Activated CD4-positive, alpha-beta T cell treated with anti-CD3 and anti-CD28 coated beads for 4 hours (primary cell): ENCODE measurements around the gene OR6C70.
"Not testable (repeated sequence)": the region's sequence is repeated elsewhere in the genome, so short reads cannot be mapped to it uniquely, and the experiment has no call there.

Experiments
- DNase-seq, 2 donors: peaks; one replicate each; pipeline ENCODE4 v3.0.0-alpha.2; 2020

Gene OR6C70

DNA sequence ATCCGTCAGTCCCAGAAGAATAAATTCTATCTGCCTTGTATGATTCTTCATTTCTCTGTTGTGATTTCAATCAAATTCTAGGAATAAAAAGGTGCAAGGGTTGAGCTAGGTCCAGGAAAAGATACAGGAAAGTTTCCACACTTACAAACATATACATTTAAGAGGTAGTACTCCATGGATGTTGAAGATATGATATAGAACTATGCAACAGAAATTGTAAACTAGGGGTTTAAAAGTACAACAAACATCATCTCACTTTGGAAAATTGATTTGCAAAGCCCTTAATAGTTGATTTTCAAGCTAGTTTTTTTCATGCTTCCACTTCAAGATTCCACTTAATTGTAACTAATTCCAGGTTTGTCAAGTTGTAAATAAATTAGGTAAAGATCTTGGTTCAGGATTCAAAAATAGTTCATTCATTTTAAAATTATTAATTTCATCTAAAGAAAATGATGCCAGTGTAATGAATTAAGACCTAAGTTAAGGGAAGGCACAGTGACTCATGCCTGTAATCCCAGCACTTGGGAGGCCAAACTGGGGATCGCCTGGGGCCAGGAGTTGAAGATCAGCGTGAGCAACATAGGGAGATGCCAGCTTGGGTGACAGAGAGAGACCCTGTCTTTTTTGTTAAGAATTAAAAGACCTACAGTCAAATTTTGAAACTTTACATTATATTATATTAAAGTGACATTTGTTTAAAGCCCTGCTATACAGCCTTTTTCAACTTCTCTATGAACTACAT, at the start of gene OR6C70:
OR6C70 (minus strand) TSS at position 51 of the 742 bp plus-strand sequence; CDS start at position 51, 0 bp downstream.
- no peak for DNase-seq

- DNase-seq: no peak
Observed at GRCh38 chr12:55516391-55516790, 46.5 kb upstream of the OR6C70 start.

- DNase-seq: no peak
Observed at GRCh38 chr12:55515696-55516095, 45.8 kb upstream of the OR6C70 start.

DNA sequence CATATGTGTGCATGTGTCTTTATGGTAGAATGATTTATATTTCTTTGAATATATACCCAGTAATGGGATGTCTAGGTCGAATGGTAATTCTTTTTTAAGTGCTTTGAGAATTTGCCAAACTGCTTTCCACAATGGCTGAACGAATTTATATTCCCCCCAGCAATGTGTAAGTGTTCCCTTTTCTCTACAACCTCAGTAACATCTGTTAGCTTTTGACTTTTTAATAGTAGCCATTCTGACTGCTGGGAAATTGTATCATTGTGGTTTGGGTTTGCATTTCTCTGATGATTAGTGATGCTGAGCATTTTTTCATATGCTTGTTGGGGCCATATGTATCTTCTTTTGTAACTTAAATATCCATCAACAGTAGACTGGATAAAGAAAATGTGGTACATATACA, 31.7 kb upstream of the OR6C70 start:
- no peak for DNase-seq

GRCh38 chr12:55499810-55500252, 29.9 kb upstream of the OR6C70 start:
- no peak for DNase-seq

DNA sequence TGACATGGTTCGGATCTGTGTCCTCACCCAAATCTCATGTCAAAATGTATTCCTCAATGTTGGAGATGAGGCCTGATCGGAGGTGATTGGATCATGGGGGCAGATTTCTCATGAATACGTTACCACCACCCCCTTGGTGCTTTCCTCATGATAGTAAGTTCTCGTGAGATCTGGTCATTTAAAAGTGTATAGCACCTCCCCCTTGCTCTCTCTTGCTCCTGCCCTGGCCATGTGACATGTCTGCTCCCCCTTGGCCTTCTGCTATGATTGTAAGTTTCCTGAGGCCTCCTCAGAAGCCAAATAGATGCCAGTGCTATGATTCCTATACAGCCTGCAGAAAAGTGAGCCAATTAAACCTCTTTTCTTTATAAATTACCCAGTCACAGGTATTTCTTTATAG, 29.3 kb upstream of the OR6C70 start:
- no peak for DNase-seq

DNA sequence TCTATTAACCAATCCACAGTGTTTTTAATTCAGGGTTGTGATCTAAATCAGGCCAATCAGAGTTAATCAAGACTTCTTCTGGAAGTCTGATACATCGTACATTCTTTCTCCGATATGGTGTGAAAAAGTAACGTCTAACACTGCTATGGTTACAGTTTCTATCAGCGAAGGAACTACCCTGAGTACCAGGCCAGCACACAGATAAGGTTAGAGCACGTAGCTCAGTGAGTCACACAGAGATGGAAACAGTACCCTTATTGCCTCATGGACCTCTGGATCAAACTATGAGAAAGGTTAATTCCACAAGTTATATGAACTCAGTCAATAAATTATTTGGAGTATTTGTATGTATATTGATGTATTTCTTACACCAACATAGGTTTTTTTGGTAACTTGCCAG, 25.6 kb upstream of the OR6C70 start:
- no peak for DNase-seq

- no peak for DNase-seq
Observed at GRCh38 chr12:55492078-55492477, 22.1 kb upstream of the OR6C70 start, which contains the start of gene OR6C68. Gene OR6C68 (plus strand): TSS chr12:55492378. CDS start chr12:55492378, 0 bp downstream.

DNA sequence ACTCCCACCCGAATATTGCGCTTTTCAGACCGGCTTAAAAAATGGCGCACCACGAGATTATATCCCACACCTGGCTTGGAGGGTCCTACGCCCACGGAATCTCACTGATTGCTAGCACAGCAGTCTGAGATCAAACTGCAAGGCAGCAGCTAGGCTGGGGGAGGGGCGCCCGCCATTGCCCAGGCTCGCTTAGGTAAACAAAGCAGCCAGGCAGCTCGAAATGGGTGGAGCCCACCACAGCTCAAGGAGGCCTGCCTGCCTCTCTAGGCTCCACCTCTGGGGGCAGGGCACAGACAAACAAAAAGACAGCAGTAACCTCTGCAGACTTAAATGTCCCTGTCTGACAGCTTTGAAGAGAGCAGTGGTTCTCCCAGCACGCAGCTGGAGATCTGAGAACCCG, 14.3 kb upstream of the OR6C70 start:
- DNase-seq: not testable (repeated sequence)

DNA sequence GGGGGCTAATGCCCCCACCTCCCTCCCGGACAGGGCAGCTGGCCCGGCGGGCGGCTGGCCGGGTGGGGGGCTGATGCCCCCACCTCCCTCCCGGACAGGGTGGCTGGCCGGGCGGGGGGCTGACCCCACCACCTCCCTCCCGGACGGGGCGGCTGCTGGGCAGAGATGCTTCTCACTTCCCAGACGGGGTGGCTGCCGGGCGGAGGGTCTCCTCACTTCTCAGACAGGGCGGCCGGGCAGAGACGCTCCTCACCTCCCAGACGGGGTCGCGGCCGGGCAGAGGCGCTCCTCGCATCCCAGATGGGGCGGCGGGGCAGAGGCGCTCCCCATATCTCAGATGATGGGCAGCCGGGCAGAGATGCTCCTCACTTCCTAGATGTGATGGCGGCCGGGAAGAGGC, 9.2 kb upstream of the OR6C70 start:
- not testable (repeated sequence) for DNase-seq

GRCh38 chr12:55472264-55472663, 2.3 kb upstream of the OR6C70 start:
- no peak for DNase-seq

- DNase-seq: no peak
Observed at GRCh38 chr12:55469291-55469690, 647 bp downstream of the OR6C70 start.

GRCh38 chr12:55467836-55468235, 2.1 kb downstream of the OR6C70 start:
- no peak for DNase-seq

DNA sequence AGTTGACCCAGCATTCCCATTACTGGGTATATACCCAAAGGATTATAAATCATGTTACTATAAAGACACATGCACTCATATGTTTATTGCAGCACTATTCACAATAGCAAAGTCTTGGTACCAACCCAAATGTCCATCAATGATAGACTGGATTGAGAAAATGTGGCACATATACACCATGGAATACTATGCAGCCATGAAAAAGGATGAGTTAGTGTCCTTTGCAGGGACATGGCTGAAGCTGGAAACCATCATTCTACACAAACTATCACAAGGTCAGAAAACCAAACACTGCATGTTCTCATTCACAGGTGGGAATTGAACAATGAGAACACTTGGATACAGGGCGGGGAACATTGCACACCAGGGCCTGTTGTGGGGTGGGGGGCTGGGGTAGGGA, 5.0 kb downstream of the OR6C70 start:
- DNase-seq: not testable (repeated sequence)

DNA sequence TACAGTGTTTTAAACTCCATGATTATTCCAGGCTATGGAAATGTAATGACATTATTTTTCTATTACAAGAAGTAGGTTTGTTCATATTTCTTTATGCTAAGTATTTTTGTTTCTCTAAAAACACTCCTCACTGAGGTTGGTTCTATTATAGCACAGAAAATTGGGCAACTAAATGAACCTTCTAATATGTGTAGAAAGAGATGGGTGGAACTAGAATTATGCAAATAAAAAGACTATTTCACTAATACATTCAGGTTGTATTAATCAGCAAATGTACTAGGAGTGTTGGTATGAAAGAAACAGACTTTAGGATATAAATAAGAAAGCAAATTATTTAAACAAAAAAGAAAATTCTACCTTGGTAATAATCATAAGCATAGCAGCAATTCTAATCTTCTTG, 21.1 kb downstream of the OR6C70 start:
- no peak for DNase-seq

DNA sequence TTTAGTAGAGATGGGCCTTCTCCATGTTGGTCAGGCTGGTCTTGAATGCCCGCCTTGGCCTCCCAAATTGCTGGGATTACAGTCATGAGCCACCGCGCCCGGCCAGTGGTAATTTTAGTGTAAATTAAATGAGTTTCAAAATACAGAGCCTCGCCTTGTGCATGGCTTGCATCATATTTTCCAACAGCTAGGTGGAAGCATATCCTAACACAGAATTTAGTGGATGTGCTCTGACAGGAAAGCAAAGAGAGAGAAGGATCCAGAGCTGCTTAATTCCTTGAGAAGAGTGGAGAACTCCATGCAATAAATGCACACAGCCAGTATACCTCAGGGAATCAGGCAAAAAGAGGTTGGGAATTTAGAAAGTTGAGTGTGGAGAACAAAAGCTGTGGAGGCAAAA, 23.6 kb downstream of the OR6C70 start:
- DNase-seq: no peak

- no peak for DNase-seq
Observed at GRCh38 chr12:55445357-55445756, 24.6 kb downstream of the OR6C70 start.

GRCh38 chr12:55443776-55444175, 26.2 kb downstream of the OR6C70 start, which contains the start of gene OR6C2:
Gene OR6C2 (plus strand): TSS chr12:55444076. CDS start chr12:55452214, 8,138 bp downstream.
- no peak for DNase-seq

DNA sequence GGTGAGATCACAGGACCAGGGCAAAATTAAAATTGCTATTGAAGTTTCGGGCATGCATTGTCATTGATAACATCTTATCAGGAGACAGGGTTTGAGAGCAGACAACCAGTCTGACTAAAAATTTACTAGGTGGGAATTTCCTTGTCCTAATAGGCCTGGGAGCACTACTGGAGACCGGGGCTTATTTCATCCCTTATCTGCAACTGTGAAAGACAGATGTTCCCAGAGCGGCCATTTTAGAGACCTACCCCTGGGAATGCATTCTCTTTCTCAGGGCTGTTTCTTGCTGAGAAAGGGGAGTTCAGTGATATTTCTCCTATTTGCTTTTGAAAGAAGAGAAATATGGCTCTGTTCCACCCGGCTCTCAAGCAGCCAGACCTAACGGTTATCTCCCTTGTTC, 28.7 kb downstream of the OR6C70 start:
- not testable (repeated sequence) for DNase-seq

DNA sequence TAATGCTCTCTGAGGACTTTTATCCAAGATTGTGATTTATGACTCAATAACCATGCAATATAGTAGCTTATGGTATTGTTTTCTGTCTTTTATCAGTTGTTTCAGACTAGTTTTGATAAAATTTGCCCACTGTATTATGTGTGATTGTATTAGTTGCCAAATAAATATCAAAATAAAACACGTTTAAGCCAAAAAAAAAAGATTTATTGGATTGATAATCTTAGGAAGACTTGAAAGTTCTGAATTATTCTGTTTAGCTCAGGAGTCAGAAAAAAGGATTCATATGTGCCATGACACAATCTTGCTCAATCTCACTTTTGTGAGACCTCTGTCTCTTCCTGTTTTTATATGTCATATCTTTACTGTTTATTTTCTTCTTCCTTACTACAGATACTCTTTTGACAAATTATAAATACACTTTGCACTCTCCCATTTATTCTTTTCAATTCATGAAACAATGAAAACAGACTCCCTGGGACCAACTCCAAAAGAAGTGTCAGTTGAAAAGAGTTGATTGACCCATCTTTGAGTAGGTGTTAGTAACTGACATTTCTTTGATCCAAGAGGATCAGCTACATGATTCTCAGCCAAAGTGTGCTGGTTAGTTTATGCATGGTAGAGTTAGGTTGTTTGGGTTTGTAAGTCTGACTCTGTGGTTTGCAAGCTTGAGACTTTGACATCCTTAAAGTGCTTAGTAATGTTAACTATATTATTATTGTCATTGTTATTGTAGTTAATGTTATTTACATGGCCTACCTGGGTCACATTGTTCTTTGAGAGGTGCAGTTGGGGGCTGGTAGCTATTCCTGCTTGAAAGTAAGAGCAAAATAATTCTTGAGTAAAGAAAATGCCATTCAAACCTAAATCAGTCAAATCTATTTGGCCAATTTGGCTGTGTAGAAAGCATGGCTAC, 41.4 kb downstream of the OR6C70 start:
- no peak for DNase-seq

- no peak for DNase-seq
Observed at GRCh38 chr12:55425954-55426353, 44.0 kb downstream of the OR6C70 start, which contains the start of gene OR6C76. Gene OR6C76 (plus strand): TSS chr12:55426254. CDS start chr12:55426254, 0 bp downstream.

DNA sequence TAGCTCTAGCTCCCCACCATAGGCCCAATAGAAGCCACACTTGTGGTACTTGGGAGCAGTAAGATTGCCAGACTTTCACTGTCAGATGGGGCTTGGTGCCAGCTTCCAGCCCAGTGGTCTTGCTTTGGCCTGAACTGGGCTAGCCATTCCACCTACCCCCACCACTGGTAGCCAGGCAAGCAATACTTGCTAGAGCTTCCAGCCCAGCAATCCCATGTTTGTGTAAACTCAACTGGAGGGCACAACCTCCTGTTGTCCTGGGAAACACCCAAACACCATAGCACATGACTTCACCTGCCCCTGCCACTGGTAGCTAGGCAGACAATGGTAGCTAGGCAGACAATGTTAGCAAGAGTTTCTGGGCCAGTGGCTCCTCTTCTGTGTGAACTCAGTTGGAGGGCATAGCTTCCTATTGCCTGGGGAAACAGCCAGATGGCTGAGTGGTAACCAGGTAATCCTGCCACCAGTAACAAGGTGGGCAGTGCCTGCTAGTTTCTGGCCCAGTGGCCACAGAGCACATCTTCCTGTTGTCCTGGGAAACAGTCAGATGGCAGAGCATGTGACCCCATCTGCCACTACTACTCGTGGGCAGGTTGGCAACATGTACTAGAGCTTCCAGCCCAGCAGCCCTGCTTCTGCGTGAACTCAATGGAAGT, 49.5 kb downstream of the OR6C70 start:
- DNase-seq: no peak
